GM21381 (cell line): ENCODE data around the gene ADA.
A peak's percentile ranks its signal among the peaks of the same experiment; 100 is the strongest.

Source experiments
- ATAC-seq: cut with Tn5 transposase; IDR thresholded peaks from one replicate; pipeline ENCODE4 v1.9.1; 2021; ENCODE audit warnings: mild to moderate bottlenecking, moderate library complexity; ENCODE audit not compliant: unreplicated experiment

The ADA gene

GRCh38 chr20:44646023-44646640, 5.4 kb downstream of the ADA start:
- peak; percentile 30 for ATAC-seq

GRCh38 chr20:44644667-44645131, 6.8 kb downstream of the ADA start:
- no peak for ATAC-seq

GRCh38 chr20:44644230-44644617, 7.3 kb downstream of the ADA start:
- no peak for ATAC-seq

GRCh38 chr20:44643596-44644229, 7.8 kb downstream of the ADA start:
- no peak for ATAC-seq

GRCh38 chr20:44643154-44643519, 8.4 kb downstream of the ADA start:
- ATAC-seq: no peak

GRCh38 chr20:44642203-44643153, 9.0 kb downstream of the ADA start:
- peak; percentile 24 for ATAC-seq

GRCh38 chr20:44641325-44641724, 10.2 kb downstream of the ADA start:
- no peak for ATAC-seq

- ATAC-seq: no peak
These were observed 11.0 kb downstream of the ADA start for GRCh38 chr20:44640522-44640921.

GRCh38 chr20:44637522-44638372, 13.8 kb downstream of the ADA start:
- no peak for ATAC-seq

GRCh38 chr20:44637042-44637441, 14.5 kb downstream of the ADA start:
- ATAC-seq: no peak

- no peak for ATAC-seq
These were observed 15.6 kb downstream of the ADA start for GRCh38 chr20:44635877-44636276.

- no peak for ATAC-seq
These were observed 17.5 kb downstream of the ADA start for GRCh38 chr20:44633872-44634600.

GRCh38 chr20:44633187-44633810, 18.2 kb downstream of the ADA start:
- no peak for ATAC-seq

GRCh38 chr20:44632103-44632752, 19.3 kb downstream of the ADA start:
- no peak for ATAC-seq

GRCh38 chr20:44630297-44630696, 21.2 kb downstream of the ADA start:
- no peak for ATAC-seq

- no peak for ATAC-seq
These were observed 22.0 kb downstream of the ADA start for GRCh38 chr20:44629542-44629941.

GRCh38 chr20:44629017-44629385, 22.5 kb downstream of the ADA start:
- ATAC-seq: no peak

GRCh38 chr20:44627364-44628010, 24.0 kb downstream of the ADA start:
- no peak for ATAC-seq

GRCh38 chr20:44626278-44626677, 25.2 kb downstream of the ADA start:
- ATAC-seq: no peak
